ENCODE results near the gene XPC.
"Not testable (repeated sequence)": the region's sequence is repeated elsewhere in the genome, so short reads cannot be mapped to it uniquely, and the experiment has no call there.

GRCh38 chr3:14109821-14110220, 68.6 kb downstream of the XPC start:
- not testable (repeated sequence) for TF ChIP-seq POLR2A (IDR thresholded peaks at IDR 0.05; ENCODE audit: low read depth, low read length); POLR2AphosphoS5 (IDR thresholded peaks at IDR 0.05; ENCODE audit: insufficient read depth, low read depth, low read length)
- TF ChIP-seq, protein P1, sequence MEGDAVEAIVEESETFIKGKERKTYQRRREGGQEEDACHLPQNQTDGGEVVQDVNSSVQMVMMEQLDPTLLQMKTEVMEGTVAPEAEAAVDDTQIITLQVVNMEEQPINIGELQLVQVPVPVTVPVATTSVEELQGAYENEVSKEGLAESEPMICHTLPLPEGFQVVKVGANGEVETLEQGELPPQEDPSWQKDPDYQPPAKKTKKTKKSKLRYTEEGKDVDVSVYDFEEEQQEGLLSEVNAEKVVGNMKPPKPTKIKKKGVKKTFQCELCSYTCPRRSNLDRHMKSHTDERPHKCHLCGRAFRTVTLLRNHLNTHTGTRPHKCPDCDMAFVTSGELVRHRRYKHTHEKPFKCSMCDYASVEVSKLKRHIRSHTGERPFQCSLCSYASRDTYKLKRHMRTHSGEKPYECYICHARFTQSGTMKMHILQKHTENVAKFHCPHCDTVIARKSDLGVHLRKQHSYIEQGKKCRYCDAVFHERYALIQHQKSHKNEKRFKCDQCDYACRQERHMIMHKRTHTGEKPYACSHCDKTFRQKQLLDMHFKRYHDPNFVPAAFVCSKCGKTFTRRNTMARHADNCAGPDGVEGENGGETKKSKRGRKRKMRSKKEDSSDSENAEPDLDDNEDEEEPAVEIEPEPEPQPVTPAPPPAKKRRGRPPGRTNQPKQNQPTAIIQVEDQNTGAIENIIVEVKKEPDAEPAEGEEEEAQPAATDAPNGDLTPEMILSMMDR (IDR thresholded peaks at IDR 0.05; ENCODE audit: extremely low read depth in 1 of 2, insufficient read depth in 1 of 2, low read depth in 1 of 2, low read length in 2 of 2): not testable (repeated sequence)

Measured in endothelial cell of umbilical vein (primary cell).